K562 (cell line): ENCODE measurements around the gene RIC3. TPM values are rescaled to one million over a fixed set of nuclear protein-coding genes. Genes with fewer than 3 reads are reported as not detected.

ENCODE experiments used
- ATAC-seq: fragments of 200-7000 bp; cut with Tn5 transposase; 3 replicates; pipeline ENCODE4 v1.9.1; 2020; ENCODE audit warnings: moderate library complexity
- BruUV-seq: library from RNA; stranded (reverse); fragments of 400-500 nt; replicated peaks from 2 replicates; lab custom pipeline; 2021; lab: Mats Ljungman, UMichigan
- CTCF ChIA-PET: fragments of 300-600 bp; formaldehyde crosslinking; extraction: SDS; loops from one replicate; lab custom pipeline; 2021; ENCODE audit warnings: low intra/inter-chr PET ratio; lab: Yijun Ruan, JAX
- POLR2A ChIA-PET: fragments of 300-600, 350-650 bp; sonication (Branson Sonifier 250); formaldehyde crosslinking; extraction: SDS; loops from one replicate; lab custom pipeline; 2021; ENCODE audit warnings: antibody characterized with exemption, inconsistent platforms; lab: Yijun Ruan, JAX
- DNase-seq, 4 experiments: peaks; one replicate each; pipeline versions ENCODE4 v3.0.0 to v3.0.0-alpha.2; 2011 to 2018; ENCODE audit warnings: low spot score in 3 of 4, mixed read lengths in 3 of 4; ENCODE audit errors: extremely low read depth in 1 of 4
- FAIRE-seq: peaks from 2 replicates; lab custom pipeline; 2011; peaks lifted over from hg19 to GRCh38; lab: Jason Lieb, UNC
- H2AFZ ChIP-seq: 2 replicates; pipeline ENCODE4 v1.6.0; 2011; ENCODE audit warnings: low read depth, low read length, control low read depth, inconsistent platforms
- H3K27ac ChIP-seq: fragments of 200-600 bp; 3 replicates; pipeline ENCODE4 v1.8.0; 2011; ENCODE audit warnings: low read depth, mild to moderate bottlenecking, control low read depth, inconsistent platforms, low read length, moderate library complexity, mixed read lengths; ENCODE audit errors: extremely low read depth
- H3K27me3 ChIP-seq, 2 experiments: fragments of 300-600 bp in 1 of 2; 2 replicates in 1 of 2; 3 replicates in 1 of 2; pipeline versions ENCODE4 v1.6.0 to v1.8.0; 2011; ENCODE audit warnings: inconsistent platforms in 2 of 2, low read length in 2 of 2, mild to moderate bottlenecking in 1 of 2, mixed read lengths in 1 of 2, moderate library complexity in 1 of 2; ENCODE audit not compliant: control insufficient read depth in 2 of 2, insufficient read depth in 2 of 2
- H3K36me3 ChIP-seq: fragments of 300-600 bp; 3 replicates; pipeline ENCODE4 v1.8.0; 2011; ENCODE audit warnings: mild to moderate bottlenecking, low read length, inconsistent platforms; ENCODE audit not compliant: control insufficient read depth, insufficient read depth
- H3K4me1 ChIP-seq, 2 experiments: fragments of 200-600 bp in 1 of 2; replicated peaks in 1 of 2; 2 replicates in 1 of 2; 3 replicates in 1 of 2; pipeline versions ENCODE4 v1.5.1 to v1.8.0; 2011; ENCODE audit warnings: inconsistent platforms in 2 of 2, low read length in 2 of 2, mild to moderate bottlenecking in 1 of 2, mixed read lengths in 1 of 2, moderate library complexity in 1 of 2; ENCODE audit not compliant: control insufficient read depth in 2 of 2, insufficient read depth in 2 of 2
- H3K4me2 ChIP-seq: 2 replicates; pipeline ENCODE4 v1.6.1; 2011; ENCODE audit warnings: low read length, control low read depth, inconsistent platforms, mixed read lengths; ENCODE audit not compliant: insufficient read depth
- H3K4me3 ChIP-seq: fragments of 200-600 bp; sonication (generic), shearing (Covaris generic); 2 replicates; pipeline ENCODE4 v1.5.1; 2016; ENCODE audit warnings: control low read depth, inconsistent platforms
- H3K79me2 ChIP-seq: fragments of 200-600 bp; 3 replicates; pipeline ENCODE4 v1.8.0; 2011; ENCODE audit warnings: low read length, inconsistent platforms; ENCODE audit not compliant: control insufficient read depth, insufficient read depth
- H3K9ac ChIP-seq, 2 experiments: 2 replicates each; pipeline versions ENCODE4 v1.6.0 to v1.6.1; 2011; ENCODE audit warnings: low read depth in 2 of 2, low read length in 2 of 2, control low read depth in 1 of 2, inconsistent platforms in 1 of 2, mild to moderate bottlenecking in 1 of 2, mixed read lengths in 1 of 2; ENCODE audit not compliant: insufficient read depth in 1 of 2
- H3K9me1 ChIP-seq: one replicate; pipeline ENCODE4 v1.6.0; 2011; ENCODE audit warnings: inconsistent platforms, mild to moderate bottlenecking, low read length, moderate library complexity; ENCODE audit not compliant: control insufficient read depth, insufficient read depth
- H3K9me3 ChIP-seq: replicated peaks from 2 replicates; pipeline ENCODE4 v1.5.1; 2011; ENCODE audit warnings: low read depth, low read length, inconsistent platforms; ENCODE audit not compliant: control insufficient read depth, insufficient read depth
- H4K20me1 ChIP-seq: replicated peaks from 2 replicates; pipeline ENCODE4 v1.6.1; 2011; ENCODE audit warnings: low read length, inconsistent platforms, mixed read lengths; ENCODE audit not compliant: control insufficient read depth, insufficient read depth
- DLX4 ChIP-seq: fragments of 250-450 bp; sonication (Bioruptor Pico); IDR thresholded peaks from 2 replicates; pipeline ENCODE4 v1.6.1; 2021; ENCODE audit warnings: mild to moderate bottlenecking
- HMGXB4 ChIP-seq: sonication (generic); formaldehyde crosslinking; IDR thresholded peaks from 2 replicates; pipeline ENCODE4 v1.8.1; 2023; ENCODE audit warnings: mild to moderate bottlenecking, missing genetic modification reagents
- NELFE ChIP-seq: IDR thresholded peaks from 2 replicates; pipeline ENCODE4 v1.6.1; 2011; ENCODE audit warnings: mild to moderate bottlenecking; ENCODE audit not compliant: insufficient read depth, insufficient read length
- TAL1 ChIP-seq: fragments of 450-650 bp; IDR thresholded peaks from 2 replicates; pipeline ENCODE4 v1.6.1; 2016; ENCODE audit warnings: mild to moderate bottlenecking
- TBP ChIP-seq: optimal IDR thresholded peaks from 2 replicates; pipeline ENCODE3; 2011; ENCODE audit warnings: low read depth, low read length, improper control_type of control experiment
- TEAD4 ChIP-seq, 2 experiments: sonication (generic) in 1 of 2; formaldehyde crosslinking in 1 of 2; IDR thresholded peaks; 2 replicates each; pipeline versions ENCODE4 v1.6.1 to v1.8.0; 2012 to 2022; ENCODE audit warnings: borderline replicate concordance in 1 of 2, inconsistent platforms in 1 of 2, low read length in 1 of 2, mild to moderate bottlenecking in 1 of 2, missing genetic modification reagents in 1 of 2
- USF2 ChIP-seq: sonication (generic); formaldehyde crosslinking; IDR thresholded peaks from 2 replicates; pipeline ENCODE4 v1.5.0; 2020; ENCODE audit warnings: missing genetic modification reagents
- ZNF785 ChIP-seq: fragments of 250-450 bp; sonication (Bioruptor Pico); IDR thresholded peaks from 2 replicates; pipeline ENCODE4 v1.4.0; 2020; ENCODE audit warnings: mild to moderate bottlenecking
- WGBS: fragments of 100-300 bp; shearing (Covaris generic); methylation state at CpG from one replicate; pipeline ENCODE4 v1.1.6; 2016; ENCODE audit warnings: low coverage, mixed read lengths; ENCODE audit not compliant: insufficient coverage; ENCODE audit errors: missing lambda C conversion rate; 5-methylcytosine and 5-hydroxymethylcytosine counted together
- in situ Hi-C: fragments of 300-500 bp; cut with MboI; formaldehyde crosslinking; loops from 4 replicates; pipeline ENCODE4 v1.15.0; 2018; ENCODE audit warnings: inconsistent platforms, mixed read lengths
- intact Hi-C: fragments of 100-400 bp; cut with micrococcal nuclease; formaldehyde crosslinking; loops from 2 replicates; pipeline ENCODE4 v1.14.2; 2022
- polyA plus RNA-seq, 8 experiments: library from polyadenylated mRNA; depleted of rRNA in 4 of 8; stranded (reverse) in 5 of 8; unstranded in 3 of 8; fragments of >200 nt; fragmentation: Nextera tagmentation in 2 of 8; fragmentation: Illumina TruSeq in 1 of 8; extraction: Ambion mirVana in 2 of 8; extraction: Trizol in 1 of 8; gene quantifications; 2 replicates each; pipeline versions ENCODE4 v1.2.1 to v1.2.3, GENCODE V29; 2011 to 2014; ENCODE audit warnings: inconsistent platforms in 1 of 8, missing spikeins in 1 of 8
- total RNA-seq, 7 experiments: library from RNA; depleted of rRNA in 6 of 7; stranded (reverse); fragments of >200 nt in 6 of 7; fragmentation: Illumina TruSeq in 2 of 7; extraction: Trizol in 2 of 7; gene quantifications; 2 replicates each; pipeline versions ENCODE4 v1.2.1 to v1.2.3, GENCODE V29; 2011 to 2021; ENCODE audit warnings: low replicate concordance in 1 of 7
- TF ChIP-seq, protein P1 (sequence below): fragments of 450-650 bp; IDR thresholded peaks from 2 replicates; pipeline ENCODE4 v1.6.1; 2014; ENCODE audit warnings: low read depth, mild to moderate bottlenecking, moderate library complexity, borderline replicate concordance
- TF ChIP-seq, protein P2 (sequence below), 2 experiments: fragments of 450-650 bp in 1 of 2; sonication (generic) in 1 of 2; formaldehyde crosslinking; conservative IDR thresholded peaks; 2 replicates each; pipeline versions ENCODE4 v1.4.0 to v1.8.1; 2020 to 2022; ENCODE audit warnings: mild to moderate bottlenecking in 1 of 2, missing genetic modification reagents in 1 of 2
- TF ChIP-seq, protein P3 (sequence below): fragments of 250-450 bp; sonication (Bioruptor Pico); IDR thresholded peaks from 2 replicates; pipeline ENCODE4 v1.5.1; 2021; ENCODE audit warnings: mild to moderate bottlenecking

Gene RIC3
- total and polyA plus RNA-seq, 9 of the 15 experiments (the other 6 are each of a cell fraction or from before 2014, with no cell fraction given): 0.03 to 0.16 (median 0.05) TPM; not detected in 4

DNA sequence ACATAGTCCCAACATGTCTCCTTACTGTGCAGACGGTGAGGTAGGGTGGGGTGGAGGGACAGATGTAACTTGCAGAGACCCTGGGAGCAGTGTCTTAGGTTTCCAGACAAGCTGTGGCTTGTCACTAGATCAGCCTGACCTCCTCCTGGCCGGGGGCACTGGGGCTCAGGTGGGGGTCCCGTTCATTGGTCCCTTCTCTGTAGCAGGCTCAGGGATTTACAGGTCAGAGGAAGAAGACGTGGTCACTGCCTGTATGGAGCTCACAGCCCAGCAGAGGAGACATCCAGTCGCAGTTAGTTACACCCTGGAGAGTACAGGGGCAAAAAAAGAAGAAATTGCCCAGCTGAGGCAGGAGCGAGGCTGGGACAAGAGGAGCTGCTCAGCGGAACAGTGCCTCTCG, 109.8 kb downstream of the RIC3 start (continued):
- TF ChIP-seq, protein P1, sequence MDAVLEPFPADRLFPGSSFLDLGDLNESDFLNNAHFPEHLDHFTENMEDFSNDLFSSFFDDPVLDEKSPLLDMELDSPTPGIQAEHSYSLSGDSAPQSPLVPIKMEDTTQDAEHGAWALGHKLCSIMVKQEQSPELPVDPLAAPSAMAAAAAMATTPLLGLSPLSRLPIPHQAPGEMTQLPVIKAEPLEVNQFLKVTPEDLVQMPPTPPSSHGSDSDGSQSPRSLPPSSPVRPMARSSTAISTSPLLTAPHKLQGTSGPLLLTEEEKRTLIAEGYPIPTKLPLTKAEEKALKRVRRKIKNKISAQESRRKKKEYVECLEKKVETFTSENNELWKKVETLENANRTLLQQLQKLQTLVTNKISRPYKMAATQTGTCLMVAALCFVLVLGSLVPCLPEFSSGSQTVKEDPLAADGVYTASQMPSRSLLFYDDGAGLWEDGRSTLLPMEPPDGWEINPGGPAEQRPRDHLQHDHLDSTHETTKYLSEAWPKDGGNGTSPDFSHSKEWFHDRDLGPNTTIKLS: no peak
- TF ChIP-seq TAL1 (no peak), NELFE (no peak)
- TF ChIP-seq, all 486 proteins: peak for 0

GRCh38 chr11:8058216-8058615, 110.6 kb downstream of the RIC3 start:
- intact Hi-C loops (no loop called here), in situ Hi-C loops (no loop called here)
- ATAC-seq (no peak), DNase-seq (no peak), FAIRE-seq (no peak)
- H3K79me2 ChIP-seq: no peaks in the 10 kb centered on the region
- no peak overlapping the region for H3K9ac ChIP-seq
- H3K27me3 ChIP-seq: peaks cover 0 to 43% of the 10 kb centered on the region in 2 experiments; a peak in 3 of 5 replicates
- H3K4me2 ChIP-seq: no peak overlapping the region
- H3K9me1 ChIP-seq: no peaks in the 10 kb centered on the region
- no peaks in the 10 kb centered on the region for H3K9me3 ChIP-seq
- H2AFZ ChIP-seq: no peak overlapping the region
- ChIA-PET POLR2A (no interaction called here), CTCF (no interaction called here)
- BruUV-seq: no TSS peak
- TF ChIP-seq HMGXB4 (no peak), TBP (no peak), ZNF785 (no peak), TEAD4 (IDR thresholded peaks at IDR 0.05; ENCODE audit: low read length) (no peak), TEAD4 (CRISPR knock-in tag; IDR thresholded peaks at IDR 0.05; ENCODE audit: borderline replicate concordance) (no peak), DLX4 (CRISPR knock-in tag) (no peak), USF2 (CRISPR knock-in tag) (peak; percentile 39)
- TF ChIP-seq, protein P2, sequence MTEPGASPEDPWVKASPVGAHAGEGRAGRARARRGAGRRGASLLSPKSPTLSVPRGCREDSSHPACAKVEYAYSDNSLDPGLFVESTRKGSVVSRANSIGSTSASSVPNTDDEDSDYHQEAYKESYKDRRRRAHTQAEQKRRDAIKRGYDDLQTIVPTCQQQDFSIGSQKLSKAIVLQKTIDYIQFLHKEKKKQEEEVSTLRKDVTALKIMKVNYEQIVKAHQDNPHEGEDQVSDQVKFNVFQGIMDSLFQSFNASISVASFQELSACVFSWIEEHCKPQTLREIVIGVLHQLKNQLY (CRISPR knock-in tag; conservative IDR thresholded peaks at IDR 0.05): no peak
- TF ChIP-seq, protein P3, sequence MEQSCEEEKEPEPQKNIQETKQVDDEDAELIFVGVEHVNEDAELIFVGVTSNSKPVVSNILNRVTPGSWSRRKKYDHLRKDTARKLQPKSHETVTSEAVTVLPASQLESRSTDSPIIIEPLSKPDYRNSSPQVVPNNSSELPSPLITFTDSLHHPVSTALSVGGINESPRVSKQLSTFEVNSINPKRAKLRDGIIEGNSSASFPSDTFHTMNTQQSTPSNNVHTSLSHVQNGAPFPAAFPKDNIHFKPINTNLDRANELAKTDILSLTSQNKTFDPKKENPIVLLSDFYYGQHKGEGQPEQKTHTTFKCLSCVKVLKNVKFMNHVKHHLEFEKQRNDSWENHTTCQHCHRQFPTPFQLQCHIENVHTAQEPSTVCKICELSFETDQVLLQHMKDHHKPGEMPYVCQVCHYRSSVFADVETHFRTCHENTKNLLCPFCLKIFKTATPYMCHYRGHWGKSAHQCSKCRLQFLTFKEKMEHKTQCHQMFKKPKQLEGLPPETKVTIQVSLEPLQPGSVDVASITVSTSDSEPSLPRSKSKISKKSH (CRISPR knock-in tag): no peak
- no peaks in the 10 kb centered on the region; the same call in 1 of the 2 replicates for H4K20me1 ChIP-seq
- WGBS: 4% methylated on average over 8 of the region's 9 CpGs
- H3K4me1 ChIP-seq: no peaks in the 10 kb centered on the region; a peak in 1 of 5 replicates
- no peaks in the 10 kb centered on the region for H3K36me3 ChIP-seq
- H3K27ac ChIP-seq: no peak overlapping the region
- no peak overlapping the region for H3K4me3 ChIP-seq
